Body of pancreas (tissue), 4 donors: ENCODE results near the gene NCS1.

Experiments
- POLR2A ChIP-seq, 3 donors: fragments of 450-650 bp; IDR thresholded peaks; one replicate each; pipeline ENCODE4 v1.6.1; 2016; ENCODE audit warnings: antibody characterized with exemption in 3 of 3, mild to moderate bottlenecking in 2 of 3
- TF ChIP-seq, protein P1 (sequence below), 7 experiments: fragments of 450-650 bp in 4 of 7; fragments of 200-600 bp in 3 of 7; sonication (generic) in 3 of 7; IDR thresholded peaks; one replicate each; pipeline ENCODE4 v1.5.1; 2016 to 2019; ENCODE audit warnings: antibody characterized with exemption in 7 of 7

DNA sequence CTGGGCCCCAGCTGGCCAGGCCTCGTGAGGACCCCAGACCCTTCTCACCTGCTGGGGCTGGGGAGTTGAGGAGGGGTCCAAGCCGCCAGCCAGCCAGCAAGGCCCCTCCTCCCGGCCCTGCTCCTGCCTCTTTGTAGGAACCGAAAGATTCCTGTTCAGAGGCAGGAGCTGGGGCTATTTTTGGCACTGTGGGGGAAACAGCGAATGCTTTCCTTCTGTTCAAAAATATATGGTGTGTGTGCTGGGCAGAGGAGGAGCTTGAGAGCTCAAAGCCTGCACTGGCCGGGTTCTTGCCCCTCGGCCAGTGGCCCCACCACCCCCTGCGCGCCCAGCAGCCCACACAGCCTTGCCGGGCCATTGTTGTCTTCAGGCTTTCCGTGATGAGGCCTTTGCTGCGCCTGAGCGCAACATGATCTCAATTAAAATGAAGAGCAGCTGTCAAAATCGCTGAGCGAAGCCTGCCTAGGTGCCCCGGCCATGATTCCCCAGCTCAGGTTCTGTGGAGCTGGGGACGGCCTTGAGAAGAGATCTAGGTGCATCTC lies 13.4 kb downstream of the NCS1 start:
- TF ChIP-seq, protein P1, sequence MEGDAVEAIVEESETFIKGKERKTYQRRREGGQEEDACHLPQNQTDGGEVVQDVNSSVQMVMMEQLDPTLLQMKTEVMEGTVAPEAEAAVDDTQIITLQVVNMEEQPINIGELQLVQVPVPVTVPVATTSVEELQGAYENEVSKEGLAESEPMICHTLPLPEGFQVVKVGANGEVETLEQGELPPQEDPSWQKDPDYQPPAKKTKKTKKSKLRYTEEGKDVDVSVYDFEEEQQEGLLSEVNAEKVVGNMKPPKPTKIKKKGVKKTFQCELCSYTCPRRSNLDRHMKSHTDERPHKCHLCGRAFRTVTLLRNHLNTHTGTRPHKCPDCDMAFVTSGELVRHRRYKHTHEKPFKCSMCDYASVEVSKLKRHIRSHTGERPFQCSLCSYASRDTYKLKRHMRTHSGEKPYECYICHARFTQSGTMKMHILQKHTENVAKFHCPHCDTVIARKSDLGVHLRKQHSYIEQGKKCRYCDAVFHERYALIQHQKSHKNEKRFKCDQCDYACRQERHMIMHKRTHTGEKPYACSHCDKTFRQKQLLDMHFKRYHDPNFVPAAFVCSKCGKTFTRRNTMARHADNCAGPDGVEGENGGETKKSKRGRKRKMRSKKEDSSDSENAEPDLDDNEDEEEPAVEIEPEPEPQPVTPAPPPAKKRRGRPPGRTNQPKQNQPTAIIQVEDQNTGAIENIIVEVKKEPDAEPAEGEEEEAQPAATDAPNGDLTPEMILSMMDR (IDR thresholded peaks at IDR 0.05): no peak
- TF ChIP-seq POLR2A (IDR thresholded peaks at IDR 0.05): no peak
